22Rv1 (cell line): ENCODE measurements around the gene GYS1.

Source experiments
- H3K27ac ChIP-seq: fragments of 450-650 bp; 2 replicates; pipeline ENCODE4 v1.5.1; 2017
- CTCF ChIP-seq: fragments of 450-650 bp; IDR thresholded peaks from 2 replicates; pipeline ENCODE4 v1.5.1; 2017; ENCODE audit warnings: mild to moderate bottlenecking
- ZFX ChIP-seq: fragments of 450-650 bp; IDR thresholded peaks from 2 replicates; pipeline ENCODE4 v1.6.1; 2017; ENCODE audit warnings: antibody characterized with exemption, borderline replicate concordance

The GYS1 gene

GRCh38 chr19:48969276-48970138 lies 23.6 kb downstream of the GYS1 start:
- TF ChIP-seq ZFX: no peak
- TF ChIP-seq CTCF: no peak
- H3K27ac ChIP-seq: peak overlapping the region; percentile 55

- no peak for TF ChIP-seq ZFX
- TF ChIP-seq CTCF: no peak
- peak overlapping the region; percentile 83; the same call in 1 of the 2 replicates for H3K27ac ChIP-seq
These were observed 24.3 kb downstream of the GYS1 start for GRCh38 chr19:48968813-48969218.

GRCh38 chr19:48968179-48968661 lies 24.9 kb downstream of the GYS1 start:
- TF ChIP-seq CTCF (no peak), ZFX (no peak)
- peak overlapping the region; percentile 83 for H3K27ac ChIP-seq

GRCh38 chr19:48967346-48968178 lies 25.5 kb downstream of the GYS1 start:
- no peak for TF ChIP-seq CTCF
- no peak for TF ChIP-seq ZFX

GRCh38 chr19:48966541-48967345 lies 26.4 kb downstream of the GYS1 start:
- peak overlapping the region; percentile 83 for H3K27ac ChIP-seq
- TF ChIP-seq ZFX (no peak), CTCF (no peak)

More at GRCh38 chr19:48967346-48968178, 25.5 kb downstream of the GYS1 start:
- peak overlapping the region; percentile 83 for H3K27ac ChIP-seq

GRCh38 chr19:48965806-48966540 lies 27.1 kb downstream of the GYS1 start:
- peak overlapping the region; percentile 83 for H3K27ac ChIP-seq

More at GRCh38 chr19:48965806-48966540, 27.1 kb downstream of the GYS1 start:
- TF ChIP-seq ZFX: no peak
- no peak for TF ChIP-seq CTCF
